Neural cell (in vitro differentiated cells): Measurements from ENCODE around the gene MYL7. TPM values are rescaled to one million over a fixed set of nuclear protein-coding genes. Genes with fewer than 3 reads are reported as not detected.

Experiments
- H2AFZ ChIP-seq: fragments of 200-600, 300-800 bp; sonication (generic), shearing (Covaris generic); 2 replicates; pipeline ENCODE4 v1.6.0; 2014; ENCODE audit warnings: low read depth, mild to moderate bottlenecking, antibody characterized with exemption, low read length, moderate library complexity
- H3F3A ChIP-seq: fragments of 200-600 bp; shearing (Covaris generic); 2 replicates; pipeline ENCODE4 v1.6.1; 2016; ENCODE audit warnings: mild to moderate bottlenecking, moderate library complexity, mixed read lengths, antibody characterized with exemption, low read length; ENCODE audit not compliant: insufficient read depth, poor library complexity, severe bottlenecking
- H3K27ac ChIP-seq: fragments of 200-600, 300-800 bp; sonication (generic), shearing (Covaris generic); 2 replicates; pipeline ENCODE4 v1.5.1; 2014; ENCODE audit warnings: mild to moderate bottlenecking, low read length, moderate library complexity
- H3K27me3 ChIP-seq: fragments of 300-800, 200-600 bp; sonication (generic), shearing (Covaris generic); 2 replicates; pipeline ENCODE4 v1.6.0; 2014; ENCODE audit warnings: mild to moderate bottlenecking, low read depth, low read length, moderate library complexity; ENCODE audit not compliant: insufficient read depth
- H3K36me3 ChIP-seq: fragments of 300-800, 200-600 bp; sonication (generic), shearing (Covaris generic); 2 replicates; pipeline ENCODE4 v1.5.1; 2014; ENCODE audit warnings: mild to moderate bottlenecking, antibody characterized with exemption, low read length, moderate library complexity; ENCODE audit not compliant: insufficient read depth
- H3K4me2 ChIP-seq: fragments of 300-800, 200-600 bp; sonication (generic), shearing (Covaris generic); 2 replicates; pipeline ENCODE4 v1.6.0; 2014; ENCODE audit warnings: mild to moderate bottlenecking, low read length
- H3K4me3 ChIP-seq: fragments of 300-800, 200-600 bp; sonication (generic), shearing (Covaris generic); 2 replicates; pipeline ENCODE4 v1.5.1; 2014; ENCODE audit warnings: mild to moderate bottlenecking, low read length, moderate library complexity
- H3K79me2 ChIP-seq: fragments of 200-600 bp; shearing (Covaris generic); replicated peaks from 2 replicates; pipeline ENCODE4 v1.6.0; 2014; ENCODE audit warnings: mild to moderate bottlenecking, low read length, moderate library complexity; ENCODE audit not compliant: insufficient read depth
- H3K9ac ChIP-seq: fragments of 300-800, 200-600 bp; sonication (generic), shearing (Covaris generic); 2 replicates; pipeline ENCODE4 v1.6.1; 2016; ENCODE audit warnings: mild to moderate bottlenecking, low read length, mixed read lengths
- H3K9me2 ChIP-seq: fragments of 200-600 bp; shearing (Covaris generic); 2 replicates; pipeline ENCODE4 v1.6.1; 2016; ENCODE audit warnings: mild to moderate bottlenecking, low read length, mixed read lengths; ENCODE audit not compliant: insufficient read depth
- H3K9me3 ChIP-seq: fragments of 200-600, 300-800 bp; sonication (generic), shearing (Covaris generic); 2 replicates; pipeline ENCODE4 v1.6.1; 2016; ENCODE audit warnings: mild to moderate bottlenecking, mixed run types, low read length, moderate library complexity, mixed read lengths
- H4K20me1 ChIP-seq: fragments of 200-600 bp; shearing (Covaris generic); 2 replicates; pipeline ENCODE4 v1.6.1; 2016; ENCODE audit warnings: mild to moderate bottlenecking, mixed run types; ENCODE audit not compliant: insufficient read depth
- EP300 ChIP-seq: fragments of 450-650 bp; conservative IDR thresholded peaks from 2 replicates; pipeline ENCODE4 v1.6.1; 2014; ENCODE audit warnings: antibody characterized with exemption, mild to moderate bottlenecking, moderate library complexity; ENCODE audit not compliant: poor library complexity, severe bottlenecking
- EZH2 ChIP-seq: fragments of 200-600, 300-800 bp; shearing (Covaris generic), sonication (generic); IDR thresholded peaks from 2 replicates; pipeline ENCODE4 v1.6.1; 2014; ENCODE audit warnings: antibody characterized with exemption, low read length, borderline replicate concordance, mild to moderate bottlenecking; ENCODE audit not compliant: insufficient read depth, poor library complexity, severe bottlenecking
- MXI1 ChIP-seq: fragments of 450-650 bp; conservative IDR thresholded peaks from 2 replicates; pipeline ENCODE4 v1.6.1; 2014; ENCODE audit warnings: antibody characterized with exemption, mild to moderate bottlenecking; ENCODE audit not compliant: poor library complexity, severe bottlenecking
- POLR2AphosphoS5 ChIP-seq: IDR thresholded peaks from 2 replicates; pipeline ENCODE4 v1.6.1; 2012
- RAD21 ChIP-seq: fragments of 450-650 bp; conservative IDR thresholded peaks from 2 replicates; pipeline ENCODE4 v1.6.1; 2014; ENCODE audit warnings: antibody characterized with exemption, mild to moderate bottlenecking, moderate library complexity
- SMC3 ChIP-seq: fragments of 450-650 bp; conservative IDR thresholded peaks from 2 replicates; pipeline ENCODE4 v1.6.1; 2014; ENCODE audit warnings: antibody characterized with exemption, mild to moderate bottlenecking, moderate library complexity; ENCODE audit not compliant: poor library complexity
- TAF1 ChIP-seq: IDR thresholded peaks from 2 replicates; pipeline ENCODE4 v1.6.1; 2012; ENCODE audit warnings: low read depth
- polyA plus RNA-seq: library from polyadenylated mRNA; depleted of rRNA; stranded (reverse); fragments of >200 nt; gene quantifications from 2 replicates; pipeline ENCODE4 v1.2.3, GENCODE V29; 2014
- TF ChIP-seq, protein P1 (sequence below): IDR thresholded peaks from 2 replicates; pipeline ENCODE4 v1.6.1; 2012; ENCODE audit warnings: borderline replicate concordance
- TF ChIP-seq, protein P2 (sequence below): fragments of 450-650 bp; IDR thresholded peaks from 2 replicates; pipeline ENCODE4 v1.5.1; 2014; ENCODE audit warnings: antibody characterized with exemption, mild to moderate bottlenecking, moderate library complexity; ENCODE audit not compliant: poor library complexity, severe bottlenecking

Gene MYL7
- polyA plus RNA-seq, 1 donor from 2014 or later: 0.76 TPM

DNA sequence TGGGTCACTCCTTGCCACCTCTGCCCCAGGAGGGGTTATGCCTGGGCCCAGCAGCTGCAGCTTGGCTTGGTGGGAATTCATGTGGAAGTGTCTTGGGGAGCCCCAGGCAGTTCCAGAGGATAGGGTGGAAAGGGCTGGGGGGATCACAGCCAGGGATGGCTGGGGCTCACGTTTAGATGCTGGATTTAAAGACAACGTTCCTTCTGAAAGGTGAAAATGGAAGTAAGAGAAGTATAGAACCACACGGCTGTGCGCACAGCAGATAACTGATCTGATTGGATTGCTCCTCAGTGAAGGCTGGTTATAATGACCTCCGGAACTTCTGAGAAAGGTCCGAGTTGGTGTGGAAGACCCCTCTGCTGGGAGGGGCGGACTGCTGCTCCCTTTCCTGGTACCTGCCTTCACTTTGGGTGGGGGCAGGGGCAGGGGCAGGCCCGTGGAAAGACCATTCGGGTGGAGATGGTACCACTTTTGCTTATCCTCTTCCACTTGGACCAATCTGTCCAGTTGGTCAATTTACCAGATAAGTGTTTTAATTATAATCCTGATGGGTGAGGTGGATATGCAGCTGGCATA, 7.9 kb upstream of the MYL7 start:
- Histone ChIP-seq H3K79me2 (no peaks in the 10 kb centered on the region), H2AFZ (no peak overlapping the region), H3K4me2 (no peak overlapping the region), H4K20me1 (no peaks in the 10 kb centered on the region), H3K4me3 (no peak overlapping the region), H3K9me3 (no peaks in the 10 kb centered on the region), H3K36me3 (no peaks in the 10 kb centered on the region), H3K27ac (no peak overlapping the region), H3K9ac (no peak overlapping the region), H3K27me3 (peaks cover 7% of the 10 kb centered on the region), H3F3A (no peaks in the 10 kb centered on the region), H3K9me2 (no peaks in the 10 kb centered on the region)
- TF ChIP-seq TAF1: no peak
- TF ChIP-seq SMC3: no peak
- TF ChIP-seq, protein P1, sequence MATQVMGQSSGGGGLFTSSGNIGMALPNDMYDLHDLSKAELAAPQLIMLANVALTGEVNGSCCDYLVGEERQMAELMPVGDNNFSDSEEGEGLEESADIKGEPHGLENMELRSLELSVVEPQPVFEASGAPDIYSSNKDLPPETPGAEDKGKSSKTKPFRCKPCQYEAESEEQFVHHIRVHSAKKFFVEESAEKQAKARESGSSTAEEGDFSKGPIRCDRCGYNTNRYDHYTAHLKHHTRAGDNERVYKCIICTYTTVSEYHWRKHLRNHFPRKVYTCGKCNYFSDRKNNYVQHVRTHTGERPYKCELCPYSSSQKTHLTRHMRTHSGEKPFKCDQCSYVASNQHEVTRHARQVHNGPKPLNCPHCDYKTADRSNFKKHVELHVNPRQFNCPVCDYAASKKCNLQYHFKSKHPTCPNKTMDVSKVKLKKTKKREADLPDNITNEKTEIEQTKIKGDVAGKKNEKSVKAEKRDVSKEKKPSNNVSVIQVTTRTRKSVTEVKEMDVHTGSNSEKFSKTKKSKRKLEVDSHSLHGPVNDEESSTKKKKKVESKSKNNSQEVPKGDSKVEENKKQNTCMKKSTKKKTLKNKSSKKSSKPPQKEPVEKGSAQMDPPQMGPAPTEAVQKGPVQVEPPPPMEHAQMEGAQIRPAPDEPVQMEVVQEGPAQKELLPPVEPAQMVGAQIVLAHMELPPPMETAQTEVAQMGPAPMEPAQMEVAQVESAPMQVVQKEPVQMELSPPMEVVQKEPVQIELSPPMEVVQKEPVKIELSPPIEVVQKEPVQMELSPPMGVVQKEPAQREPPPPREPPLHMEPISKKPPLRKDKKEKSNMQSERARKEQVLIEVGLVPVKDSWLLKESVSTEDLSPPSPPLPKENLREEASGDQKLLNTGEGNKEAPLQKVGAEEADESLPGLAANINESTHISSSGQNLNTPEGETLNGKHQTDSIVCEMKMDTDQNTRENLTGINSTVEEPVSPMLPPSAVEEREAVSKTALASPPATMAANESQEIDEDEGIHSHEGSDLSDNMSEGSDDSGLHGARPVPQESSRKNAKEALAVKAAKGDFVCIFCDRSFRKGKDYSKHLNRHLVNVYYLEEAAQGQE: no peak
- TF ChIP-seq, protein P2, sequence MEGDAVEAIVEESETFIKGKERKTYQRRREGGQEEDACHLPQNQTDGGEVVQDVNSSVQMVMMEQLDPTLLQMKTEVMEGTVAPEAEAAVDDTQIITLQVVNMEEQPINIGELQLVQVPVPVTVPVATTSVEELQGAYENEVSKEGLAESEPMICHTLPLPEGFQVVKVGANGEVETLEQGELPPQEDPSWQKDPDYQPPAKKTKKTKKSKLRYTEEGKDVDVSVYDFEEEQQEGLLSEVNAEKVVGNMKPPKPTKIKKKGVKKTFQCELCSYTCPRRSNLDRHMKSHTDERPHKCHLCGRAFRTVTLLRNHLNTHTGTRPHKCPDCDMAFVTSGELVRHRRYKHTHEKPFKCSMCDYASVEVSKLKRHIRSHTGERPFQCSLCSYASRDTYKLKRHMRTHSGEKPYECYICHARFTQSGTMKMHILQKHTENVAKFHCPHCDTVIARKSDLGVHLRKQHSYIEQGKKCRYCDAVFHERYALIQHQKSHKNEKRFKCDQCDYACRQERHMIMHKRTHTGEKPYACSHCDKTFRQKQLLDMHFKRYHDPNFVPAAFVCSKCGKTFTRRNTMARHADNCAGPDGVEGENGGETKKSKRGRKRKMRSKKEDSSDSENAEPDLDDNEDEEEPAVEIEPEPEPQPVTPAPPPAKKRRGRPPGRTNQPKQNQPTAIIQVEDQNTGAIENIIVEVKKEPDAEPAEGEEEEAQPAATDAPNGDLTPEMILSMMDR: no peak
- TF ChIP-seq POLR2AphosphoS5: no peak

DNA sequence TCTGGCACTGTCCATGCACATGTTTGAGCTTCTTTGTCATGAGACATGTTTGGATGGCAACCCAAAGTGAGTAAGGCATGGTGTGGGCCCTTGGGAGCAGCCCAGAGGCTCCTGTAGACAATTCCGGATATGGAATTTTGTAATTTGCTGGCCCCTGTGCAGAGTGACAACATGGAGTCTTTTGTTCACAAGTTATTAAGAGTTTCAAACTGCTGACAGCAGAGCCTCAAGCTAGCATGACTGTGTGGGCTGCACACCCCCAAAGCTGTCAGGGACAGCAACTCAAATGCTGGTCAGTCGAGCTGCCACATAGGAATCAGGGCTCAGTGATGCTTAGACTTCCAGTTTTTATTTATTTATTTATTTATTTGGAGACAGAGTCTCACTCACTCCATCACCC, 7.0 kb upstream of the MYL7 start:
- no peaks in the 10 kb centered on the region for H3K79me2 ChIP-seq
- TF ChIP-seq SMC3 (no peak), EP300 (no peak), EZH2 (no peak), MXI1 (no peak), RAD21 (no peak), POLR2AphosphoS5 (no peak), TAF1 (no peak)
- TF ChIP-seq, protein P2: no peak
- TF ChIP-seq, protein P1: no peak
- H3F3A ChIP-seq: no peaks in the 10 kb centered on the region
- no peak overlapping the region for H3K9ac ChIP-seq
- no peaks in the 10 kb centered on the region for H4K20me1 ChIP-seq
- no peak overlapping the region for H2AFZ ChIP-seq
- no peak overlapping the region for H3K27ac ChIP-seq
- H3K4me2 ChIP-seq: no peak overlapping the region
- no peak overlapping the region for H3K4me3 ChIP-seq
- H3K9me3 ChIP-seq: no peaks in the 10 kb centered on the region
- no peaks in the 10 kb centered on the region for H3K36me3 ChIP-seq
- H3K9me2 ChIP-seq: no peaks in the 10 kb centered on the region
- peaks cover 7% of the 10 kb centered on the region for H3K27me3 ChIP-seq
